NCI-H774 (cell line): ENCODE data around the gene TKFC.

ENCODE experiments used
- DNase-seq: peaks from one replicate; lab custom pipeline; 2025; lab: John Stamatoyannopoulos, UW

The TKFC gene

GRCh38 chr11:61325649-61326414, 7.2 kb upstream of the TKFC start:
- no peak for DNase-seq

GRCh38 chr11:61327669-61328071, 5.4 kb upstream of the TKFC start:
- DNase-seq: no peak

- no peak for DNase-seq
These were observed 4.7 kb upstream of the TKFC start for GRCh38 chr11:61328351-61328750.

- DNase-seq: no peak
These were observed 3.2 kb upstream of the TKFC start for GRCh38 chr11:61329871-61330270.

- DNase-seq: no peak
These were observed 1.4 kb upstream of the TKFC start for GRCh38 chr11:61331651-61332050.

GRCh38 chr11:61332281-61332796, 689 bp upstream of the TKFC start:
- DNase-seq: no peak

- DNase-seq: no peak
These were observed 764 bp downstream of the TKFC start for GRCh38 chr11:61333550-61334433.

GRCh38 chr11:61334434-61335354, 1.7 kb downstream of the TKFC start:
- no peak for DNase-seq

- DNase-seq: no peak
These were observed 2.3 kb downstream of the TKFC start for GRCh38 chr11:61335355-61335710.

GRCh38 chr11:61336171-61336935, 3.3 kb downstream of the TKFC start:
- peak; percentile 80 for DNase-seq

GRCh38 chr11:61337706-61338470, 4.9 kb downstream of the TKFC start:
- DNase-seq: no peak

GRCh38 chr11:61338783-61339489, 5.9 kb downstream of the TKFC start:
- no peak for DNase-seq

- DNase-seq: no peak
These were observed 6.5 kb downstream of the TKFC start for GRCh38 chr11:61339490-61339878.

GRCh38 chr11:61340979-61341378, 8.0 kb downstream of the TKFC start:
- DNase-seq: no peak

GRCh38 chr11:61341706-61342105, 8.7 kb downstream of the TKFC start:
- no peak for DNase-seq

GRCh38 chr11:61342207-61342803, 9.3 kb downstream of the TKFC start:
- no peak for DNase-seq

GRCh38 chr11:61343792-61344745, 11.0 kb downstream of the TKFC start:
- no peak for DNase-seq

GRCh38 chr11:61345170-61345610, 12.2 kb downstream of the TKFC start:
- DNase-seq: no peak
